Sigmoid colon (tissue), 3 donors: ENCODE results near the gene TNFRSF11A.

Experiments used
- CTCF ChIP-seq, 4 experiments: fragments of 450-650 bp in 3 of 4; fragments of 200-600 bp in 1 of 4; IDR thresholded peaks; one replicate each; pipeline ENCODE4 v1.5.1; 2016 to 2019; ENCODE audit warnings: antibody characterized with exemption in 4 of 4, mild to moderate bottlenecking in 3 of 4, moderate library complexity in 2 of 4
- POLR2A ChIP-seq, 2 donors: fragments of 450-650 bp; IDR thresholded peaks; one replicate each; pipeline ENCODE4 v1.6.1; 2016; ENCODE audit warnings: antibody characterized with exemption in 2 of 2, mild to moderate bottlenecking in 2 of 2, moderate library complexity in 2 of 2

GRCh38 chr18:62384610-62385097 lies 59.5 kb downstream of the TNFRSF11A start:
- TF ChIP-seq POLR2A (IDR thresholded peaks at IDR 0.05) (no peak), CTCF (IDR thresholded peaks at IDR 0.05) (no peak)
